Right kidney (tissue), 1 donor: ENCODE measurements around the gene ATG101.

ENCODE experiments used
- DNase-seq: peaks from one replicate; pipeline ENCODE4 v3.0.0-alpha.2; 2016

The ATG101 gene

DNA sequence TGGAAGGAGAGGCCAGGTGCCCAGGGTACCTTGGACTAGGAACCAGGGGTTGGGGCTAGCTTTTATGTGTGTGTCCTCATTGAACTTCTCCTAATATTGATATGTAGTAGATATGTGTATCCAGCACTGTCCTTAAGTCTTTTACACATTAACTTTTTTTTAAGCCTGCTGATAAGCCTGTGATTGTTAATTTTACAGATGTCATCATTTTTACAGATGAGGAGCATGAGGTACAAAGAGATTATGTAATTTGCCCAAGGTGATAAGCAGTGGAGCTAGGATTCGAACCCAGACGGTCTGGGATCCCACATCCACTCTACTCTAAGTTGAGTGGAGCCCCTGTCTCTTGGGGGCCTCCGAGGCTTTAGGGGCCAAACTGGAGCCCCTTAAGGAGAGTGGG lies 28.7 kb upstream of the ATG101 start:
- DNase-seq: no peak

GRCh38 chr12:52041695-52042123 lies 28.1 kb upstream of the ATG101 start:
- DNase-seq: no peak

DNA sequence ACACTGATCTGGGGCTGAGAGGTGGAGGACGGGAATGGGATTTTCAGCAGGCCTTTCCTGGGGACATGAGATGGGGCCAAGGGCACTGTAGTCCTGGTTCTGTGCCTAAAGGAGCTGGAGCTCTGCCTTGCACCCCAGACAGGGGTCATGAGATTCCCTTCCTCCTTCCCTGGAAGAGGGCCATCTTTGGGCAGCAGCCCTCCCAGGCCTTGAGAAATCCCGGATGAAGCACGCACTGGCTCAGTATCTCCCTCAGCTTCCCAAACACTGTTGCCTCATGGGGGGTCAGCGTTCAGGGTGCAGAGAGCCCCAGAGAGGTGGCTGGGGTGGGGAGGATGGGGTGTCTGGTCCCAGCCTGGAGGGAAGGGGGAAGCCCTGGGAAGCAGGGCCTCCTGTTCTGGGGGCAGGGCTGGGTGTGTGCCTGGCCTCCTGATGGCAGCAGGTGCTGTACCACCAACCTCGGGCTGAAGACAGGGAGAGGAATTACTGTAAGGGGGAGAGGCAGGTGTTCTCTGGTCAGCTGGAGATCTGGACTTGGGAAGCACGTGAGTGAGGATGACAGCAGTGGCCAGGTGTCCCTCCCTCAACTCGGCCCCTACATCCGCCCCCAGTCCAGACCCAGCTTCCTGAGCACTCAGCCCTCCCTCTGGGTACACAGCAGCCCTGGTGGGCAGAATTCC lies 26.9 kb upstream of the ATG101 start:
- no peak for DNase-seq

DNA sequence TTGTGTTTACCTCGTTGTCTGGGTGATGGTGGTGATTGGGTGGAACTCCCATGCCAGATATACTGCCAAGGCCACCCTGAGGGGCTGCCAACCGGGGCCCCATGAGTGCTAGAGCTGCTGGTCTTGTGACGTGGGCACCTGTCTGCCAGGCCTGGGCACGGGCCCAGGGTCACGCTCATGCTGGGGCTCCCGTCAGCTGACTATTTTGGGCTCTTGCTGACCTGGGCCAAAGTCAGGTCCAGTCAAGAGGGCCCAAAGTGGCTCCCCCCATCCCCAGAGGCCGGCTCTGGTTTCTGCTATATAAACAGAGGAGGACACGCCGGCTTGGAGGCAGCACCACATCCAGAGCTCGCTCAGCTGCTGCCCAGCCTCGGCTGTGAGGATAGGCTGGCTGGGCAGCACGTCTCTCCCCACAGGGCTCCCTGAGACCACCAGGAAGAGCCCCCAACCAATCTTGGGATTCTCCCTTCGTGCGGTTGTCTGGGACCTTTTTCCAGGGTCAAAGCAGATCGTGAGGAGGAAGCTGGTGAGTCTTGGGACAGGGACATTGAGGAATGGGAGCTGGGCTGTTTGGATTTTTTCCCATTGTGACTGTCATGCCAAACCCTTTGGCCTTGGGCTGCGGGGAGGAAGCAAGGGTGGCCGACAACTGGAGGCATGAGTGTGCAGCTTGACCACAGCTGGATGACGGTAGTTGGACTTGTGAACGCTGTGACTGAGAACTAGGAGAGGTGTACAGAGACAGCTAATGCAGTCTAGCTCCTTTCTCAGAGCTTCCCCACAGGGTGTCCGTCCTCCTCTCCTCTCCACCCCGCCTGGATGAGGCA lies 26.2 kb upstream of the ATG101 start:
- DNase-seq: no peak

DNA sequence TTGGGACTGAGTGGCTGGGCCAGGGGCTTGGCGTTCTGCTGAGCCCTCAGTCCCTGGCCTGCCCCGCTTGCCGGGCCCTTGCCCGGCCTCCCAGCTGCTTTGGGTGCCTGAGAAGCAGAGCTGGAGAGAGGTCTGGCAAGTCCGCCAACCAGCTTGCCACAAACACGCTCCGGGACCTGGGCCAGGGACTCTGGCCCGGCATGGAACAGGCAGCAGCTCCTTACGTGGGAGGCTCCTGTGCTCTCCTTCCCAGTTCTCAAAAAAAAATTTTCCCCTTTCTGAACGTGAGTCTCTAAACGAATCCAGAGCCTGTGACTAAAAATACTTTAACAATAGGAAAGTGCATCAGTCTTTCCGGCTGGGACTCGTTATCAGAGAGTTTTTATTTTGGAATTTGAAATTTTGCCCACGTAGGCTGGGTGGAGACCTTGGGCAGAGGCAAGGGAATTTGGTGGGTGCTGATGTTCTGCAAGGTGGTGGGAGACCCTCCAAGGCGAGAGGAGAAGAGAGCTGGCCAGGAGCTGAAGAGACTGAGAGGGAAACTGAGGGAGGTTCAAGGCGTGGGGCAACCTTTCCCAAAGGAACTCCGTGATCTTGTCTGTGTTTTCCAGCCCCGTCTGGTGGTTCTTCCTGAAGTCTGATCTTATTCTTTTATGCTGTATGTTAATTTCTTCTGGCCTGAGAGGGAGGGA lies 25.3 kb upstream of the ATG101 start:
- no peak for DNase-seq

DNA sequence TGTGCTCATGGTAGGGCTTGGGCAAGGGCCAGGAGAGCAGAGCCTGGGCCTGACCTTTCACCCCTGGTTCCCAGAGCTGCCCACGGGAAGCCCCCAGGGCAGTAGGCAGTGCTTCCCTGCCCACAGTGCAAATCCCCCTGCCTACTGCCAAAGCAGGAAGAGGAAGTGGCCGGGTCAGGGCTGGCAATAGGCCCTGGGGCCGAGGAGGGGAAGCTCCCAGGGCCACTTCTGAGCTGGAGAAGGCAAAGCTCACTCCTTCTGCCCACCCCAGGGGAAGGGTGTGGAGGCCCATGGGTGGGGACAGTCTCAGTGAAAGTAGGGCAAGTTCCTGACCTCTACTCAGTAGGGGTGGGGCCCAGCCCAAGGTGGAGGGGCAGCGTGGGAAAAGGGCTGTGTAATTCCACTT lies 24.0 kb upstream of the ATG101 start:
- DNase-seq: no peak

GRCh38 chr12:52046859-52047258 lies 22.9 kb upstream of the ATG101 start:
- DNase-seq: no peak

DNA sequence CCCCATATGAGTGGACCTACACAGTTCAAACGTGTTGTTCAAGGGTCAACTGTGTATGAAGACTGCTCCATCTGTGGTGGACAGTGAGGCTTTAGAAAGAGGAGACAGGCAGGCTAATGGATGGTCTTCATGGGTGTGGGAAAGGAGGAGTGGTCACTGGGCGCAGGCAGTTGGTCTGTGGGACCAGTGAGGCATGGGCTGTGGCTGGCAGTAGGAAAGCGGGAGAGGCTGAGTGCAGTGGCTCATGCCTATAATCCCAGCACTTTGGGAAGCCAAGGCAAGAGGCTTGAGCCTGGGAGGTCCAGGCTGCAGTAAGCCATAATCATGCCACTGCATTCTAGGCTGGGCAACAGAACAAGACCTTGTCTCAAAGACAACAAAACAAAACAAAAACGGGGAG lies 20.5 kb upstream of the ATG101 start:
- no peak for DNase-seq

GRCh38 chr12:52049688-52050087 lies 20.1 kb upstream of the ATG101 start:
- DNase-seq: no peak

DNA sequence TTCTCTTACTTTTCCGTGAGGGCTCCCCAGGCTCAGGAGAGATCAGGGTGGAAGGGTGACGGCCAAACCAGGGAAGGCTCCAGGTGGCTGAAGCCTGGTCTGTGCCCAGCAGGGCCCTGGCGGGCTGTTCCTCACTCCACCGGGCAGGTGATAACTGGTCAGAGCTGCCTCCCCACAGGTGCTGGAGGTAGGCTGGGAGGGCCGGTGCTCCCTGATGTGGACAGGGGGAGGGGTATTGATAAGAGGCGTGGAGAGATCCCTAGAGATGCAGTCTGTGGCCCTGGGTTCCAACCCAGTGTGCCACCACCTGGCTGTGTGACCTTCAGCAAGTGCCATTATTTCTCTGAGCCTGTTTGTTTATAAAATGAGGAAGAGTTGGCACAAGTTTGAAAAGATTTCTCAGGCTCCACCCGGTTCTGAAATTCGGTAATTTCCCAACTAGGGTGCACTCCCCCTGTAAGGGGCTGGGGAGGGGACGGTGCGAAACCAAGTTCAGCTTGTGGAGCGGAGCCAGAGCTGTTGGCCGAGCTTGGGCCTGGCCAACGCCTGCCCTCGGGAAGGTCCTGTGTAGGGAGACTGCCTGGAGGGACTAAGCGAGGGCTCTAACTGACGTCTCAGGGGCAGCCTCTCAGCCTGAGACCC lies 19.5 kb upstream of the ATG101 start:
- no peak for DNase-seq

- DNase-seq: peak; percentile 88
Observed at GRCh38 chr12:52050758-52051541, 18.8 kb upstream of the ATG101 start, which contains the start of gene NR4A1. NR4A1 (plus strand) TSS chr12:52051442; CDS start chr12:52054329, 2,887 bp downstream.

DNA sequence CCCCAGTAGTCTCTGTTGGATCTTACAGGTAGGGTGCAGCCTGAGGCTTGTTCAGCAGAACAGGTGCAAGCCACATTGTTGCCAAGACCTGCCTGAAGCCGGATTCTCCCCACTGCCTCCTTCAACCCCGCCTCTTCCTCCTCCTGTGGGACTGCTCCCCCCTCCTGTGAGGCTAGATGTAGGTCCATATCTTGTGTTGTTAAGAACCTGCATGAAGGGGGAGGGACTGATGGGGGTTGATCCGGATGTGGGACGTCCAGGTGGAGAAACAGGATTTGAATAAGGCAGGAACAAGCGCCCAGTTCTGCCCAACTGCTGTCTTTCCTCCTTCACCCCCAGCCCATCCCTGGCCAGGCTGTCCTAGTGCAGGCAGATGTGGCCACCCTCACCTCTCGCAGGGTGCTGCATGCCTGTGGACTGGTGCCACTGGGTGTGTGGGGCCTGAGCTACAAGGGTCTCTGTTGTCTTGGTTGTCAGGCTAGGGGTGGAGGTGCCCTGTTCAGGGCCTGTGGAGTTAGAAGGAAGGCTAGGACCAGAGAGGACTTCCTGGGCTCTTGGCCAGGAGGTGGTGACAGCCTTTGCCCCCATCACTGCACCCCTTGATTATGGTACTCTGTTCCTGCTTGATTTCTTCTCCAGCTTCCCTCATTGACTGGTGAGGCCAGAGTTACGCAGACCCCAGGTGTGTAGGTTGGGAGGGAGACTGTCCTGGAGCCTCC lies 17.2 kb upstream of the ATG101 start:
- no peak for DNase-seq

DNA sequence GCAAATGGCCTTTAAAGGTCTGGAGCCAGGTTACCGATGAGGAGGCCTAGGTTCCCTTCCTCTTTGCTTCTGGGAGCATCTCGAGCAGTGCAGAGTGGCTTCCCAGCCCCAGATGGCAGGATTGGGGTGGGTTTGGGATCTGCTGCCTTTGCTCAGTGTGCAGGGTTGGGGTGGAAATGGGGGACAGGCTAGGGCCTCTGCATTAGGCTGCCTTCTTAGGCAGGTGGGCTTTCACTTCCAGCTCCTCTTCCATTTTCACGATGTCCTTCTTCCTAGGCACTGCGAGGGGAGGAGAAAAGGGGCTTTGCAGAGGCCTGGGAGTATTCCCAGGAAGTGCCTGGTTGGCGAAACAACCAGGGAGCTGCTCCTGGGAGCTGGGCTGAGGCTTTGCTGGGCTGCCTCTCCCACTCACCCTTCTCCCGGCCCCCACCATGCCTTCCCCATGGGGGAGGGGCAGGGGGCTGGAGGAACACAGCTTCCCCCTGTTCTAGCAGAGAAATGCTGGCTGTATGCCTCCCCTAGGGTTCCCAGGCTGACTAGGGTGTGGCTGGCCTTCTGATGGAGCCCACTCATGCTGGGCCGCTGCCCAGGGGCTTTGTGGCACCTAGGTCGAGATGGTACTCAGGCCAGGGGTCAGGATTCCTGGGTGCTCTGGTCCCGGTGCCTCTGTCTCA lies 16.1 kb upstream of the ATG101 start:
- no peak for DNase-seq

GRCh38 chr12:52054231-52054832 lies 15.4 kb upstream of the ATG101 start:
- no peak for DNase-seq

DNA sequence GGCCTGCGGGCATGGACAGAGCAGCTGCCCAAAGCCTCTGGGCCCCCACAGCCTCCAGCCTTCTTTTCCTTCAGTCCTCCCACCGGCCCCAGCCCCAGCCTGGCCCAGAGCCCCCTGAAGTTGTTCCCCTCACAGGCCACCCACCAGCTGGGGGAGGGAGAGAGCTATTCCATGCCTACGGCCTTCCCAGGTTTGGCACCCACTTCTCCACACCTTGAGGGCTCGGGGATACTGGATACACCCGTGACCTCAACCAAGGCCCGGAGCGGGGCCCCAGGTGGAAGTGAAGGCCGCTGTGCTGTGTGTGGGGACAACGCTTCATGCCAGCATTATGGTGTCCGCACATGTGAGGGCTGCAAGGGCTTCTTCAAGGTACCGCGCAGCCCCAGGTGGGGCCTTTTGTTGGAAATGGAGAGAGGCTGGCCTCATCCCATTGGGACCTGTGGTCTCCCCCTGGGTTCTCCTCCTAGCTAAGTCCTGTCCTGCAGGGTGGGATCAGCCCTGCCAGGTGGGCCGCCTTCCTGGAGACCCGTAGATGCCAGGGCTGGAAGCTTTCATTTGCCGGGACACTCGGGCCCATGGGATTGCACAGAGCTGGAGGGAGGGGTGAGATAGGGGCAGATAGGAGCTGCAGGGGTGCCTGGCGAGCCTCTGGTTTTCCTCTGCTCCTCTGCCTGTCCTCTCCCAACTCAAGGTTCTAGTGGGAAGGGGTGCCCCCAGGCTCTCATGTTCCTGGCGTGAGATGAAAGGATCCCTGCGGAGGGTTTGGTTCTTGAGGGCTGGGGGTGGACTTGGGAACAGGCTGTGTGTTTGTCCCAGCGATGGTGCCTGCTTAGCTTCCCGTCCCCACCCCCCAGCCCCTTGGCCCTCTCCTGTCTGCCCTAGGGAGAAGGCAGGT lies 14.7 kb upstream of the ATG101 start:
- DNase-seq: no peak

- DNase-seq: no peak
Observed at GRCh38 chr12:52055731-52056711, 13.8 kb upstream of the ATG101 start.

GRCh38 chr12:52056801-52057637 lies 12.8 kb upstream of the ATG101 start:
- DNase-seq: no peak
